SU-DHL-6 (cell line): Measurements from ENCODE around the gene SRRM3.
"Not testable (repeated sequence)": the region's sequence is repeated elsewhere in the genome, so short reads cannot be mapped to it uniquely, and the experiment has no call there.

Experiments
- H2AFZ ChIP-seq: fragments of 200-600 bp; sonication (generic); 2 replicates; pipeline ENCODE4 v1.6.1; 2014; ENCODE audit warnings: low read depth, mild to moderate bottlenecking, moderate library complexity, mixed read lengths, antibody characterized with exemption, low read length; ENCODE audit not compliant: severe bottlenecking
- H3F3A ChIP-seq: fragments of 200-600 bp; shearing (Covaris generic); 2 replicates; pipeline ENCODE4 v1.6.0; 2016; ENCODE audit warnings: antibody characterized with exemption, mild to moderate bottlenecking; ENCODE audit not compliant: insufficient read depth
- H3K27ac ChIP-seq: fragments of 200-600 bp; sonication (generic); 2 replicates; pipeline ENCODE4 v1.5.1; 2016; ENCODE audit warnings: low read depth, mild to moderate bottlenecking, low read length, moderate library complexity, mixed read lengths
- H3K27me3 ChIP-seq: fragments of 200-600 bp; sonication (generic), shearing (Covaris generic); 2 replicates; pipeline ENCODE4 v1.6.0; 2014; ENCODE audit warnings: mild to moderate bottlenecking, low read length
- H3K36me3 ChIP-seq: fragments of 200-600 bp; sonication (generic); 2 replicates; pipeline ENCODE4 v1.6.1; 2014; ENCODE audit warnings: mild to moderate bottlenecking, low read length, mixed read lengths
- H3K4me2 ChIP-seq: fragments of 300-600, 200-600 bp; shearing (Covaris generic), sonication (generic); 2 replicates; pipeline ENCODE4 v1.6.0; 2014; ENCODE audit warnings: low read length, low read depth, mild to moderate bottlenecking; ENCODE audit not compliant: poor library complexity, severe bottlenecking
- H3K4me3 ChIP-seq: fragments of 200-600 bp; sonication (generic); 2 replicates; pipeline ENCODE4 v1.5.1; 2014; ENCODE audit warnings: antibody characterized with exemption, low read length, mild to moderate bottlenecking, mixed read lengths; ENCODE audit not compliant: insufficient read depth, poor library complexity, severe bottlenecking
- H3K79me2 ChIP-seq: fragments of 200-600 bp; sonication (generic); 2 replicates; pipeline ENCODE4 v1.6.1; 2014; ENCODE audit warnings: mild to moderate bottlenecking, low read length, moderate library complexity; ENCODE audit not compliant: insufficient read depth
- H3K9ac ChIP-seq: fragments of 200-600 bp; sonication (generic); 2 replicates; pipeline ENCODE4 v1.7.0; 2014; ENCODE audit warnings: mild to moderate bottlenecking, low read length
- H3K9me2 ChIP-seq: fragments of 200-600 bp; sonication (generic); replicated peaks from 2 replicates; pipeline ENCODE4 v1.6.1; 2014; ENCODE audit warnings: low read length; ENCODE audit not compliant: insufficient read depth
- H3K9me3 ChIP-seq: fragments of 200-600 bp; sonication (generic); 2 replicates; pipeline ENCODE4 v1.6.1; 2014; ENCODE audit warnings: low read length, mixed read lengths; ENCODE audit not compliant: insufficient read depth
- H4K20me1 ChIP-seq: fragments of 200-600 bp; sonication (generic); 2 replicates; pipeline ENCODE4 v1.6.1; 2014; ENCODE audit warnings: low read depth, mild to moderate bottlenecking, antibody characterized with exemption, low read length, moderate library complexity, mixed read lengths
- CTCF ChIP-seq: fragments of 200-600 bp; sonication (generic); IDR thresholded peaks from one replicate; pipeline ENCODE4 v1.5.1; 2017; ENCODE audit warnings: antibody characterized with exemption, mild to moderate bottlenecking, low read length, moderate library complexity; ENCODE audit not compliant: insufficient read depth, poor library complexity, severe bottlenecking
- EZH2phosphoT487 ChIP-seq: fragments of 200-600 bp; sonication (generic), shearing (Covaris generic); conservative IDR thresholded peaks from 2 replicates; pipeline ENCODE4 v1.6.1; 2018; ENCODE audit warnings: mild to moderate bottlenecking, antibody characterized with exemption, low read length, moderate library complexity, mixed read lengths

SRRM3 gene

GRCh38 chr7:76211216-76211615, 9.5 kb downstream of the SRRM3 start:
- no peak overlapping the region for H2AFZ ChIP-seq
- TF ChIP-seq EZH2phosphoT487 = no peak
- no peak for TF ChIP-seq CTCF
- H3K79me2 ChIP-seq = no peaks in the 10 kb centered on the region
- H3K27me3 ChIP-seq = no peaks in the 10 kb centered on the region
- no peaks in the 10 kb centered on the region for H3K36me3 ChIP-seq
- H4K20me1 ChIP-seq = no peaks in the 10 kb centered on the region
- H3K9me3 ChIP-seq = no peaks in the 10 kb centered on the region
- no peak overlapping the region for H3K9ac ChIP-seq
- no peaks in the 10 kb centered on the region for H3K9me2 ChIP-seq
- H3F3A ChIP-seq = no peaks in the 10 kb centered on the region
- H3K4me3 ChIP-seq = no peak overlapping the region
- H3K4me2 ChIP-seq = no peak overlapping the region
- H3K27ac ChIP-seq = no peak overlapping the region

GRCh38 chr7:76215349-76215748, 13.7 kb downstream of the SRRM3 start:
- not testable (repeated sequence) for H3K9me3 ChIP-seq, H2AFZ ChIP-seq, H4K20me1 ChIP-seq, H3K9ac ChIP-seq, H3K4me3 ChIP-seq, H3K4me2 ChIP-seq, H3K27me3 ChIP-seq, H3K79me2 ChIP-seq, H3K9me2 ChIP-seq, H3K27ac ChIP-seq, H3F3A ChIP-seq, H3K36me3 ChIP-seq

- Histone ChIP-seq H3K9ac (no peak overlapping the region), H3K9me3 (no peaks in the 10 kb centered on the region), H3K27ac (no peak overlapping the region), H4K20me1 (no peaks in the 10 kb centered on the region), H3K9me2 (no peaks in the 10 kb centered on the region), H3K79me2 (no peaks in the 10 kb centered on the region), H3K4me3 (no peak overlapping the region), H2AFZ (no peak overlapping the region), H3K27me3 (no peaks in the 10 kb centered on the region), H3F3A (no peaks in the 10 kb centered on the region), H3K36me3 (no peaks in the 10 kb centered on the region), H3K4me2 (no peak overlapping the region)
- TF ChIP-seq CTCF = no peak
- no peak for TF ChIP-seq EZH2phosphoT487
Observed at GRCh38 chr7:76216381-76217082, 14.8 kb downstream of the SRRM3 start.

- Histone ChIP-seq H3K27ac (no peak overlapping the region), H3K4me3 (no peak overlapping the region), H2AFZ (no peak overlapping the region), H3F3A (no peaks in the 10 kb centered on the region), H4K20me1 (no peaks in the 10 kb centered on the region), H3K4me2 (no peak overlapping the region), H3K36me3 (no peaks in the 10 kb centered on the region), H3K79me2 (no peaks in the 10 kb centered on the region), H3K9ac (no peak overlapping the region), H3K27me3 (no peaks in the 10 kb centered on the region), H3K9me3 (no peaks in the 10 kb centered on the region), H3K9me2 (no peaks in the 10 kb centered on the region)
- TF ChIP-seq EZH2phosphoT487 (no peak), CTCF (no peak)
Observed at GRCh38 chr7:76217942-76218566, 16.4 kb downstream of the SRRM3 start.
